ENCODE data around the gene MMP15. TPM values are rescaled to one million over a fixed set of nuclear protein-coding genes. Genes with fewer than 3 reads are reported as not detected.
A peak's percentile ranks its signal among the peaks of the same experiment; 100 is the strongest.

The MMP15 gene
- total and polyA plus RNA-seq, 2 of the 13 experiments (the other 11 are each of a cell fraction or from before 2014, with no cell fraction given), result 35.2 to 44.9 TPM

- TF ChIP-seq PLSCR1 (CRISPR knock-in tag; IDR thresholded peaks at IDR 0.05; ENCODE audit: borderline replicate concordance) (no peak), PLRG1 (conservative IDR thresholded peaks at IDR 0.05) (no peak), ZNF530 (CRISPR knock-in tag; IDR thresholded peaks at IDR 0.05; ENCODE audit: low read depth) (no peak), E2F1 (CRISPR knock-in tag; IDR thresholded peaks at IDR 0.05) (peak; percentile 85), TARDBP (CRISPR knock-in tag; IDR thresholded peaks at IDR 0.05) (peak; percentile 91), ZNF34 (CRISPR knock-in tag; IDR thresholded peaks at IDR 0.05; ENCODE audit: borderline replicate concordance) (peak; percentile 78), YEATS4 (CRISPR knock-in tag; IDR thresholded peaks at IDR 0.05; ENCODE audit: borderline replicate concordance) (peak; percentile 43), ZNF30 (CRISPR knock-in tag; IDR thresholded peaks at IDR 0.05) (peak; percentile 44; the same call in 1 of the 2 replicates), MEIS2 (CRISPR knock-in tag; IDR thresholded peaks at IDR 0.05) (peak; percentile 80; the same call in 1 of the 2 replicates), ONECUT2 (CRISPR knock-in tag; IDR thresholded peaks at IDR 0.05) (no peak), ZNF567 (CRISPR knock-in tag; IDR thresholded peaks at IDR 0.05; ENCODE audit: borderline replicate concordance) (no peak; the same call in 1 of the 2 replicates), CCDC6 (CRISPR knock-in tag; IDR thresholded peaks at IDR 0.05) (peak; percentile 94; the same call in 1 of the 2 replicates), POLR2AphosphoS5 (IDR thresholded peaks at IDR 0.05; ENCODE audit: low read depth, low read length) (peak; percentile 49), REST (IDR thresholded peaks at IDR 0.05; ENCODE audit: borderline replicate concordance in 1 of 2, low read depth in 1 of 2, low read length in 2 of 2) (no peak; a peak in 1 of 4 replicates), CTCF (CRISPR knock-in tag; IDR thresholded peaks at IDR 0.05) (no peak), KAT2B (IDR thresholded peaks at IDR 0.05; ENCODE audit: borderline replicate concordance, low read depth, low read length) (no peak), ZNF263 (CRISPR knock-in tag; IDR thresholded peaks at IDR 0.05) (0 out of 2 replicates have a peak, but pooled peaks have one; percentile 18), FOXP1 (IDR thresholded peaks at IDR 0.05) (no peak), FOXP1 (CRISPR knock-in tag; IDR thresholded peaks at IDR 0.05) (no peak), FOXK1 (CRISPR knock-in tag; IDR thresholded peaks at IDR 0.05; ENCODE audit: borderline replicate concordance, low read depth) (peak; percentile 78; the same call in 1 of the 2 replicates), ATAD3A (CRISPR knock-in tag; IDR thresholded peaks at IDR 0.05) (no peak), ZNF737 (CRISPR knock-in tag; IDR thresholded peaks at IDR 0.05; ENCODE audit: borderline replicate concordance) (peak; percentile 90), ZBTB3 (CRISPR knock-in tag; IDR thresholded peaks at IDR 0.05; ENCODE audit: borderline replicate concordance, low read depth) (peak; percentile 76; the same call in 1 of the 2 replicates)
Observed at GRCh38 chr16:58024486-58025350, 836 bp upstream of the MMP15 start (continued).

All from HepG2 (cell line).